ENCODE measurements around the gene TPM3.

Gene TPM3

GRCh38 chr1:154199563-154199879 is 7.6 kb upstream of the TPM3 start:
- H3K36me3 ChIP-seq (ENCODE audit: control insufficient read depth, insufficient read depth, low read length), result no peaks in the 10 kb centered on the region
- DNase-seq (ENCODE audit: extremely low read depth, insufficient read length), result no peak
- no peak overlapping the region for H3K4me3 ChIP-seq (replicated peaks; ENCODE audit: low read depth, low read length)
- no peaks in the 10 kb centered on the region for H3K27me3 ChIP-seq (replicated peaks; ENCODE audit: control insufficient read depth, insufficient read depth, low read length)
- no peak for TF ChIP-seq CTCF (IDR thresholded peaks at IDR 0.05; ENCODE audit: insufficient read depth, low read length, poor library complexity, severe bottlenecking)

GRCh38 chr1:154198756-154199562 is 7.1 kb upstream of the TPM3 start:
- Histone ChIP-seq H3K36me3 (ENCODE audit: control insufficient read depth, insufficient read depth, low read length) (no peaks in the 10 kb centered on the region), H3K27me3 (replicated peaks; ENCODE audit: control insufficient read depth, insufficient read depth, low read length) (no peaks in the 10 kb centered on the region; the same call in 1 of the 2 replicates), H3K4me3 (replicated peaks; ENCODE audit: low read depth, low read length) (no peak overlapping the region)
- peak; percentile 71 for TF ChIP-seq CTCF (IDR thresholded peaks at IDR 0.05; ENCODE audit: insufficient read depth, low read length, poor library complexity, severe bottlenecking)
- peak; percentile 18 for DNase-seq (ENCODE audit: extremely low read depth, insufficient read length)

GRCh38 chr1:154193821-154194220 is 1.9 kb upstream of the TPM3 start:
- peaks cover 2% of the 10 kb centered on the region for H3K27me3 ChIP-seq (replicated peaks; ENCODE audit: control insufficient read depth, insufficient read depth, low read length)

GRCh38 chr1:154192476-154192875 is 576 bp upstream of the TPM3 start:
- Histone ChIP-seq H3K36me3 (ENCODE audit: control insufficient read depth, insufficient read depth, low read length) (no peaks in the 10 kb centered on the region), H3K27me3 (replicated peaks; ENCODE audit: control insufficient read depth, insufficient read depth, low read length) (peaks cover 2% of the 10 kb centered on the region), H3K4me3 (replicated peaks; ENCODE audit: low read depth, low read length) (no peak overlapping the region)
- no peak for DNase-seq (ENCODE audit: extremely low read depth, insufficient read length)
- no peak for TF ChIP-seq CTCF (IDR thresholded peaks at IDR 0.05; ENCODE audit: insufficient read depth, low read length, poor library complexity, severe bottlenecking)

More at GRCh38 chr1:154193821-154194220, 1.9 kb upstream of the TPM3 start:
- TF ChIP-seq CTCF (IDR thresholded peaks at IDR 0.05; ENCODE audit: insufficient read depth, low read length, poor library complexity, severe bottlenecking), result no peak
- no peak for DNase-seq (ENCODE audit: extremely low read depth, insufficient read length)
- Histone ChIP-seq H3K36me3 (ENCODE audit: control insufficient read depth, insufficient read depth, low read length) (no peaks in the 10 kb centered on the region), H3K4me3 (replicated peaks; ENCODE audit: low read depth, low read length) (no peak overlapping the region)

- DNase-seq (ENCODE audit: extremely low read depth, insufficient read length), result no peak
- Histone ChIP-seq H3K4me3 (replicated peaks; ENCODE audit: low read depth, low read length) (no peak overlapping the region), H3K36me3 (ENCODE audit: control insufficient read depth, insufficient read depth, low read length) (no peaks in the 10 kb centered on the region), H3K27me3 (replicated peaks; ENCODE audit: control insufficient read depth, insufficient read depth, low read length) (peaks cover 2% of the 10 kb centered on the region)
- TF ChIP-seq CTCF (IDR thresholded peaks at IDR 0.05; ENCODE audit: insufficient read depth, low read length, poor library complexity, severe bottlenecking), result no peak
These were observed 1.4 kb downstream of the TPM3 start for GRCh38 chr1:154190550-154190949.

All from GM06990 (cell line).